ENCODE measurements around the gene NARS2.
"Not testable (repeated sequence)": the region's sequence is repeated elsewhere in the genome, so short reads cannot be mapped to it uniquely, and the experiment has no call there.

DNA sequence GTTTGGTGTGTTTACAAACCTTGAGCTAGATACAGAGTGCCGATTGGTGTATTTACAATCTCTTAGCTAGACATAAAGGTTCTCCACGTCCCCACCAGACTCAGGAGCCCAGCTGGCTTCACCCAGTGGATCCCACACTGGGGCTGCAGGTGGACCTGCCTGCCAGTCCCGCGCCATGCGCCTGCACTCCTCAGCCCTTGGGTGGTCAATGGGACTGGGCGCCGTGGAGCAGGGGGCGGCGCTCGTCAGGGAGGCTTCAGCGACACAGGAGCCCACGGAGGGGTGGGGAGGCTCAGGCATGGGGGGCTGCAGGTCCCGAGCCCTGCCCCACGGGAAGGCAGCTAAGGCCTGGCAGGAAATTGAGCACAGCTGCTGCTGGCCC lies 109.9 kb downstream of the NARS2 start:
- TF ChIP-seq CREM (IDR thresholded peaks at IDR 0.05; ENCODE audit: low read depth); BACH1 (IDR thresholded peaks at IDR 0.05; ENCODE audit: borderline replicate concordance); YY1 (IDR thresholded peaks at IDR 0.05; ENCODE audit: low read depth, low read length); POLR2AphosphoS5 (IDR thresholded peaks at IDR 0.05; ENCODE audit: low read length); SIN3A (IDR thresholded peaks at IDR 0.05; ENCODE audit: low read depth, low read length); KDM1A (IDR thresholded peaks at IDR 0.05; ENCODE audit: borderline replicate concordance); RCOR1 (conservative IDR thresholded peaks at IDR 0.05; ENCODE audit: low read depth, low read length): not testable (repeated sequence)
- TF ChIP-seq, protein P1, sequence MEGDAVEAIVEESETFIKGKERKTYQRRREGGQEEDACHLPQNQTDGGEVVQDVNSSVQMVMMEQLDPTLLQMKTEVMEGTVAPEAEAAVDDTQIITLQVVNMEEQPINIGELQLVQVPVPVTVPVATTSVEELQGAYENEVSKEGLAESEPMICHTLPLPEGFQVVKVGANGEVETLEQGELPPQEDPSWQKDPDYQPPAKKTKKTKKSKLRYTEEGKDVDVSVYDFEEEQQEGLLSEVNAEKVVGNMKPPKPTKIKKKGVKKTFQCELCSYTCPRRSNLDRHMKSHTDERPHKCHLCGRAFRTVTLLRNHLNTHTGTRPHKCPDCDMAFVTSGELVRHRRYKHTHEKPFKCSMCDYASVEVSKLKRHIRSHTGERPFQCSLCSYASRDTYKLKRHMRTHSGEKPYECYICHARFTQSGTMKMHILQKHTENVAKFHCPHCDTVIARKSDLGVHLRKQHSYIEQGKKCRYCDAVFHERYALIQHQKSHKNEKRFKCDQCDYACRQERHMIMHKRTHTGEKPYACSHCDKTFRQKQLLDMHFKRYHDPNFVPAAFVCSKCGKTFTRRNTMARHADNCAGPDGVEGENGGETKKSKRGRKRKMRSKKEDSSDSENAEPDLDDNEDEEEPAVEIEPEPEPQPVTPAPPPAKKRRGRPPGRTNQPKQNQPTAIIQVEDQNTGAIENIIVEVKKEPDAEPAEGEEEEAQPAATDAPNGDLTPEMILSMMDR (IDR thresholded peaks at IDR 0.05 in 2 of 3, conservative IDR thresholded peaks at IDR 0.05 in 1 of 3; ENCODE audit: control insufficient read depth in 2 of 3, extremely low read depth in 1 of 3, insufficient read depth in 1 of 3, low read depth in 3 of 3, low read length in 3 of 3), result not testable (repeated sequence)
- TF ChIP-seq, protein P2, sequence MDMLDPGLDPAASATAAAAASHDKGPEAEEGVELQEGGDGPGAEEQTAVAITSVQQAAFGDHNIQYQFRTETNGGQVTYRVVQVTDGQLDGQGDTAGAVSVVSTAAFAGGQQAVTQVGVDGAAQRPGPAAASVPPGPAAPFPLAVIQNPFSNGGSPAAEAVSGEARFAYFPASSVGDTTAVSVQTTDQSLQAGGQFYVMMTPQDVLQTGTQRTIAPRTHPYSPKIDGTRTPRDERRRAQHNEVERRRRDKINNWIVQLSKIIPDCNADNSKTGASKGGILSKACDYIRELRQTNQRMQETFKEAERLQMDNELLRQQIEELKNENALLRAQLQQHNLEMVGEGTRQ (IDR thresholded peaks at IDR 0.05; ENCODE audit: borderline replicate concordance, low read depth, low read length), result not testable (repeated sequence)
- TF ChIP-seq, protein P3, sequence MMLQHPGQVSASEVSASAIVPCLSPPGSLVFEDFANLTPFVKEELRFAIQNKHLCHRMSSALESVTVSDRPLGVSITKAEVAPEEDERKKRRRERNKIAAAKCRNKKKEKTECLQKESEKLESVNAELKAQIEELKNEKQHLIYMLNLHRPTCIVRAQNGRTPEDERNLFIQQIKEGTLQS (IDR thresholded peaks at IDR 0.05; ENCODE audit: borderline replicate concordance, extremely low read depth, low read depth, low read length), result not testable (repeated sequence)
